RWPE2 (cell line): ENCODE measurements around the gene SGK2.

Experiments
- ATAC-seq: fragments of 200-7000 bp; cut with Tn5 transposase; 3 replicates; pipeline ENCODE4 v1.9.1; 2021; ENCODE audit warnings: low read depth
- DNase-seq: peaks from one replicate; pipeline ENCODE4 v3.0.0-alpha.2; 2020; ENCODE audit warnings: low spot score
- H3K27ac ChIP-seq: fragments of 450-650 bp; 2 replicates; pipeline ENCODE4 v1.5.1; 2017; ENCODE audit warnings: mild to moderate bottlenecking; ENCODE audit not compliant: poor library complexity, severe bottlenecking
- H3K27me3 ChIP-seq: fragments of 250-450 bp; sonication (Bioruptor Pico); 2 replicates; pipeline ENCODE4 v1.5.1; 2021; ENCODE audit warnings: mild to moderate bottlenecking, moderate library complexity; ENCODE audit not compliant: insufficient read depth, poor library complexity, severe bottlenecking
- H3K36me3 ChIP-seq: fragments of 250-450 bp; sonication (Bioruptor Pico); 2 replicates; pipeline ENCODE4 v1.5.1; 2020; ENCODE audit warnings: low read depth, mild to moderate bottlenecking, moderate library complexity
- H3K4me1 ChIP-seq: fragments of 250-450 bp; sonication (Bioruptor Pico); 2 replicates; pipeline ENCODE4 v1.5.1; 2021; ENCODE audit warnings: mild to moderate bottlenecking, moderate library complexity; ENCODE audit not compliant: insufficient read depth, poor library complexity, severe bottlenecking
- H3K4me3 ChIP-seq: fragments of 250-450 bp; sonication (Bioruptor Pico); 2 replicates; pipeline ENCODE4 v1.5.1; 2021; ENCODE audit warnings: mild to moderate bottlenecking, moderate library complexity; ENCODE audit not compliant: severe bottlenecking
- H3K9me3 ChIP-seq: fragments of 250-450 bp; sonication (Bioruptor Pico); 2 replicates; pipeline ENCODE4 v1.5.1; 2021; ENCODE audit warnings: mild to moderate bottlenecking, moderate library complexity; ENCODE audit not compliant: severe bottlenecking
- CTCF ChIP-seq: fragments of 450-650 bp; IDR thresholded peaks from one replicate; pipeline ENCODE4 v1.5.1; 2017; ENCODE audit warnings: mild to moderate bottlenecking, moderate library complexity; ENCODE audit not compliant: poor library complexity, severe bottlenecking

SGK2 gene

DNA sequence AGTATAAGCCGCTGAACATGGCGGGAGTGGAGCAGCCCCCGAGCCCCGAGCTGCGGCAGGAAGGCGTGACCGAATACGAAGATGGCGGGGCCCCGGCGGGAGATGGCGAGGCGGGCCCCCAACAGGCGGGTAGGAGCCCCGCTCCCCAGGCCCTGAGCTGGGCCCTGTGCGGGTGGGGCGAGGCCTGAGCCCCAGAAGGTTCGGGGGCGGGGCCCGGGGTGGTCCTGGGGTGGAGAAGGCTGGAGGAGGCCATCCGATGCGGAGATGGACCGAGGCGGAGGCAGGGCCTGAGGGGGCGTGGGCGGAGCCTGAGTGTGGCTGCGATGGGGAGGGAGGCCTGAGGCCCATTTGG, 44.2 kb upstream of the SGK2 start:
- Histone ChIP-seq H3K9me3 (no peaks in the 10 kb centered on the region), H3K36me3 (peaks cover 14% of the 10 kb centered on the region), H3K4me3 (peak overlapping the region; percentile 56), H3K4me1 (no peaks in the 10 kb centered on the region), H3K27me3 (no peaks in the 10 kb centered on the region), H3K27ac (peak overlapping the region; percentile 13)
- ATAC-seq, result peak; percentile 5
- TF ChIP-seq CTCF, result peak; percentile 53
- DNase-seq, result no peak

DNA sequence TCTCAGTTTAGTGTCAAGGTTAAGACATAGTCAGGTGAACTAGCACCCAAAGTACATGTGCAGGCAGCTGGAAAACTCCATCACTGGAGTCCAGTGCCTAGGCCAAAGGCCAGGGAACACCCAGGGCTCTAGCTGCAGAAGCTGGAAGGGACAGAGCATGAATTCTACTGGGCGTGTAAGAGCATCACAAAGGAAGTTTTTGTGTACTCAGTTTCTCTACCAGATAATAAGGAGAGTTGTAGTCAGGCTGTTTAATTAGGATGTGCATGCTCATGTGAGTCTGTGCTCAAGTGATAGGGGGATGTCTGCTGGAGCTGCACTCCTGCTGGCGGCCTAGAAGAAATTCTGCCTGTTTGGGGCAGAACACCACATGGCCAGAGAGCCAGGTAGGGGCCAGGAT, 43.2 kb upstream of the SGK2 start:
- H3K27me3 ChIP-seq, result no peaks in the 10 kb centered on the region
- ATAC-seq, result no peak
- H3K27ac ChIP-seq, result no peak overlapping the region
- H3K9me3 ChIP-seq, result no peaks in the 10 kb centered on the region
- no peak for TF ChIP-seq CTCF
- H3K36me3 ChIP-seq, result peaks cover 22% of the 10 kb centered on the region
- no peaks in the 10 kb centered on the region for H3K4me1 ChIP-seq
- no peak for DNase-seq
- peak overlapping the region; percentile 56 for H3K4me3 ChIP-seq

DNA sequence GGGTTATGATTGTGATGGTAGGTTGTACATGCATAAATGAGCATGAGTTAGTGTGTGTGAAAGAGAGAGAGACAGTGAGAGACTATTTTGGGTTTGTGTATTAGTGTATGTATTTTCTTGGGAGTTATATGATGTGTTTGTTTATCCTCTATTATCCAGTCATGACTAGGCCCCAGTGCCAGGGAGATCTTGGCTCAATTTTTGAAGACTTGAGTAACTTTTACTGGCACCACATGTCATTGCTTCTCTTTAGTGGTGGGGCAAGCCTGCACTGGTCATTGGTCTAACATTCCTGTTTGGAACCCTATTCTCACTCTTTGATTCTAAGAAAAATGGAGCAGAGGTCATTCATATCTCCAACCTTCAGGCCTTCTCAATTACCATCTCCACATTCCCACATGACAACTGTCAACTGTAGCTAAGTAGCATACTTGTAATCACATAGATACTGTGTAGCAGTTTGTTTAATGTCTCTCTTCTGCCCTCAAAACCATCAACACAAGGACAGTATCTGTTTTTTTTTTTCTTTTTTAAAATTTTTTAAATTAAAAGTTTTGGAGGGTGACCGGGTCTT, 42.5 kb upstream of the SGK2 start:
- H3K4me3 ChIP-seq, result no peak overlapping the region
- H3K27ac ChIP-seq, result no peak overlapping the region
- TF ChIP-seq CTCF, result no peak
- DNase-seq (no peak), ATAC-seq (no peak)
- H3K4me1 ChIP-seq, result no peaks in the 10 kb centered on the region
- H3K27me3 ChIP-seq, result no peaks in the 10 kb centered on the region
- H3K9me3 ChIP-seq, result no peaks in the 10 kb centered on the region
- H3K36me3 ChIP-seq, result peaks cover 22% of the 10 kb centered on the region

- Histone ChIP-seq H3K4me3 (no peak overlapping the region), H3K36me3 (peaks cover 22% of the 10 kb centered on the region), H3K4me1 (no peaks in the 10 kb centered on the region), H3K9me3 (peaks cover 2% of the 10 kb centered on the region), H3K27ac (no peak overlapping the region), H3K27me3 (no peaks in the 10 kb centered on the region)
- no peak for DNase-seq
- TF ChIP-seq CTCF, result no peak
- ATAC-seq, result no peak
Measured at GRCh38 chr20:43520074-43520630, 38.7 kb upstream of the SGK2 start.

DNA sequence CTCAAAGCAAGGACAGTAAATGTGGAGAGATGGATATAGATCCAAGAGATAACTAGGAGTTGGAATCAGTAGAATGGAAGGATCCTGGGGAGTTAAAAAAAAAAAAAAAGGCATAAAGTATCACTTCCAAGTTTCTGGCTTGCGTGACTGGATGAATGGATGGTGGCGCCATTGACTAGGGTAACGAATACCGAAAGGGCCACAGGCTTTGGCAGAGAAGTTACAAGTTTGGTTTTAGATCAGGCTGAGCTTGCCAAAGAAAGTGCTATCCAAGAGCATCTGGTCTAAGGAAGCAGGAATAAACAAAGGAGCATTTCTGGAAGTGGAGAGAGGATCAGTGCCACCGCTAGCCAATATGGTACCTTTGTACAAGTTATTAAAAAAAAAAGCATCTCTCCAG, 33.8 kb upstream of the SGK2 start:
- H3K9me3 ChIP-seq, result peaks cover 2% of the 10 kb centered on the region
- H3K27ac ChIP-seq, result no peak overlapping the region
- H3K27me3 ChIP-seq, result no peaks in the 10 kb centered on the region
- H3K4me3 ChIP-seq, result no peak overlapping the region
- DNase-seq, result no peak
- H3K4me1 ChIP-seq, result no peaks in the 10 kb centered on the region
- H3K36me3 ChIP-seq, result peaks cover 4% of the 10 kb centered on the region
- TF ChIP-seq CTCF, result no peak
- no peak for ATAC-seq
